Loucy (cell line): ENCODE data around the gene IRS1.

Source experiments
- EZH2phosphoT487 ChIP-seq: fragments of 200-600 bp; IDR thresholded peaks from 2 replicates; pipeline ENCODE4 v1.6.1; 2018; ENCODE audit warnings: antibody characterized with exemption, mild to moderate bottlenecking, moderate library complexity, borderline replicate concordance
- TF ChIP-seq, protein P1 (sequence below): fragments of 200-600 bp; sonication (generic); conservative IDR thresholded peaks from 2 replicates; pipeline ENCODE4 v1.5.1; 2014; ENCODE audit warnings: mild to moderate bottlenecking, antibody characterized with exemption, low read length

DNA sequence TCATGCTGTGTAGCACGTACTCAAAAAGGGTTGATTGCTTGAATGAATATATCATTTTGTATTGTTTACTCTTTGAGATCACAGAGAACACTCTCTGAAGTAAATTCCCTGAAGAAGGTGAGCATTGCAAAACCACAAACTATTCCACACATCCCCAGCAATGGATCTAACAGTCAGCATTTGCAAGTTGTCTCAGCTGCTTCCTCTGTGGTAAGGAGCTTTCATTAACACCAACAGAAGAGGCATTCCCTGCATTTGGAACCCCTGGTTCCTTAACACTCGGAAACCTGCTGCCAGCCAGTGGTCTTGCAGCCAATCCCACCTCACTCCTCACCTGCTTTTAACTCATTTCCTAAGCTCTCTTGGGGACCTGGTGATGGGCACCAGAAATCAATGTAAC lies 108.4 kb downstream of the IRS1 start:
- TF ChIP-seq, protein P1, sequence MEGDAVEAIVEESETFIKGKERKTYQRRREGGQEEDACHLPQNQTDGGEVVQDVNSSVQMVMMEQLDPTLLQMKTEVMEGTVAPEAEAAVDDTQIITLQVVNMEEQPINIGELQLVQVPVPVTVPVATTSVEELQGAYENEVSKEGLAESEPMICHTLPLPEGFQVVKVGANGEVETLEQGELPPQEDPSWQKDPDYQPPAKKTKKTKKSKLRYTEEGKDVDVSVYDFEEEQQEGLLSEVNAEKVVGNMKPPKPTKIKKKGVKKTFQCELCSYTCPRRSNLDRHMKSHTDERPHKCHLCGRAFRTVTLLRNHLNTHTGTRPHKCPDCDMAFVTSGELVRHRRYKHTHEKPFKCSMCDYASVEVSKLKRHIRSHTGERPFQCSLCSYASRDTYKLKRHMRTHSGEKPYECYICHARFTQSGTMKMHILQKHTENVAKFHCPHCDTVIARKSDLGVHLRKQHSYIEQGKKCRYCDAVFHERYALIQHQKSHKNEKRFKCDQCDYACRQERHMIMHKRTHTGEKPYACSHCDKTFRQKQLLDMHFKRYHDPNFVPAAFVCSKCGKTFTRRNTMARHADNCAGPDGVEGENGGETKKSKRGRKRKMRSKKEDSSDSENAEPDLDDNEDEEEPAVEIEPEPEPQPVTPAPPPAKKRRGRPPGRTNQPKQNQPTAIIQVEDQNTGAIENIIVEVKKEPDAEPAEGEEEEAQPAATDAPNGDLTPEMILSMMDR: no peak
- TF ChIP-seq EZH2phosphoT487: no peak
